KMS-11 (cell line): ENCODE results near the gene PRKD1.

Experiments used
- H2AFZ ChIP-seq: fragments of 200-600 bp; sonication (generic); 2 replicates; pipeline ENCODE4 v1.6.1; 2016; ENCODE audit warnings: antibody characterized with exemption, mixed run types, low read depth
- H3K27ac ChIP-seq: fragments of 200-600 bp; sonication (generic); 2 replicates; pipeline ENCODE4 v1.6.1; 2016; ENCODE audit warnings: mild to moderate bottlenecking, mixed run types
- H3K27me3 ChIP-seq: fragments of 200-600 bp; sonication (generic); 2 replicates; pipeline ENCODE4 v1.6.1; 2017; ENCODE audit warnings: mild to moderate bottlenecking, low read depth, mixed run types, moderate library complexity; ENCODE audit not compliant: insufficient read depth
- H3K36me3 ChIP-seq: fragments of 200-600 bp; sonication (generic); 2 replicates; pipeline ENCODE4 v1.6.1; 2017; ENCODE audit warnings: mild to moderate bottlenecking, mixed run types; ENCODE audit not compliant: insufficient read depth
- H3K4me1 ChIP-seq: fragments of 200-600 bp; sonication (generic); 2 replicates; pipeline ENCODE4 v1.6.1; 2016; ENCODE audit warnings: mild to moderate bottlenecking, low read depth, mixed run types; ENCODE audit not compliant: poor library complexity, severe bottlenecking
- H3K4me2 ChIP-seq: fragments of 200-600 bp; sonication (generic); 2 replicates; pipeline ENCODE4 v1.7.0; 2016; ENCODE audit warnings: mild to moderate bottlenecking, mixed run types
- H3K4me3 ChIP-seq: fragments of 200-600 bp; sonication (generic); IDR thresholded peaks from 2 replicates; pipeline ENCODE4 v1.6.1; 2017; ENCODE audit warnings: low read depth, low read length, mixed read lengths; ENCODE audit not compliant: insufficient read depth
- H3K79me2 ChIP-seq: fragments of 200-600 bp; sonication (generic); 2 replicates; pipeline ENCODE4 v1.6.1; 2016; ENCODE audit warnings: low read depth, mixed run types; ENCODE audit not compliant: insufficient read depth
- H3K9ac ChIP-seq: fragments of 200-600 bp; sonication (generic); 2 replicates; pipeline ENCODE4 v1.6.1; 2016; ENCODE audit warnings: mild to moderate bottlenecking, mixed run types
- H4K20me1 ChIP-seq: fragments of 200-600 bp; sonication (generic); 2 replicates; pipeline ENCODE4 v1.6.1; 2016; ENCODE audit warnings: mild to moderate bottlenecking, mixed run types; ENCODE audit not compliant: insufficient read depth
- CTCF ChIP-seq: fragments of 200-600 bp; sonication (generic); conservative IDR thresholded peaks from 2 replicates; pipeline ENCODE4 v1.6.1; 2017; ENCODE audit warnings: low read depth, mild to moderate bottlenecking, antibody characterized with exemption, low read length, moderate library complexity, mixed read lengths

The PRKD1 gene

GRCh38 chr14:29579838-29580237 is 347.8 kb downstream of the PRKD1 start:
- no peaks in the 10 kb centered on the region for H3K79me2 ChIP-seq
- TF ChIP-seq CTCF = no peak
- no peak overlapping the region for H3K9ac ChIP-seq
- H2AFZ ChIP-seq = no peak overlapping the region
- H3K27me3 ChIP-seq = no peaks in the 10 kb centered on the region
- no peaks in the 10 kb centered on the region for H4K20me1 ChIP-seq
- no peak overlapping the region for H3K4me2 ChIP-seq
- no peaks in the 10 kb centered on the region for H3K36me3 ChIP-seq
- H3K4me3 ChIP-seq = no peak overlapping the region
- H3K4me1 ChIP-seq = no peaks in the 10 kb centered on the region
- no peak overlapping the region for H3K27ac ChIP-seq

- H3K4me1 ChIP-seq = no peaks in the 10 kb centered on the region
- H4K20me1 ChIP-seq = no peaks in the 10 kb centered on the region
- no peaks in the 10 kb centered on the region for H3K79me2 ChIP-seq
- no peak overlapping the region for H3K27ac ChIP-seq
- no peaks in the 10 kb centered on the region for H3K36me3 ChIP-seq
- no peaks in the 10 kb centered on the region for H3K27me3 ChIP-seq
- TF ChIP-seq CTCF = no peak
- no peak overlapping the region for H3K4me3 ChIP-seq
- no peak overlapping the region for H3K9ac ChIP-seq
- H2AFZ ChIP-seq = no peak overlapping the region
- no peak overlapping the region for H3K4me2 ChIP-seq
Measured at GRCh38 chr14:29576927-29577326, 350.7 kb downstream of the PRKD1 start.

GRCh38 chr14:29569194-29569593 is 358.5 kb downstream of the PRKD1 start:
- H2AFZ ChIP-seq = no peak overlapping the region
- TF ChIP-seq CTCF = no peak
- no peaks in the 10 kb centered on the region for H3K4me1 ChIP-seq

GRCh38 chr14:29566194-29566593 is 361.5 kb downstream of the PRKD1 start:
- H3K79me2 ChIP-seq = no peaks in the 10 kb centered on the region
- no peak overlapping the region for H3K4me3 ChIP-seq
- no peak overlapping the region for H2AFZ ChIP-seq
- H3K4me2 ChIP-seq = no peak overlapping the region
- H4K20me1 ChIP-seq = no peaks in the 10 kb centered on the region
- H3K27me3 ChIP-seq = no peaks in the 10 kb centered on the region
- H3K36me3 ChIP-seq = no peaks in the 10 kb centered on the region
- H3K27ac ChIP-seq = no peak overlapping the region
- TF ChIP-seq CTCF = no peak
- H3K4me1 ChIP-seq = no peaks in the 10 kb centered on the region
- H3K9ac ChIP-seq = no peak overlapping the region

More at GRCh38 chr14:29569194-29569593, 358.5 kb downstream of the PRKD1 start:
- H3K4me2 ChIP-seq = no peak overlapping the region
- H3K27ac ChIP-seq = no peak overlapping the region
- no peaks in the 10 kb centered on the region for H4K20me1 ChIP-seq
- no peaks in the 10 kb centered on the region for H3K36me3 ChIP-seq
- H3K79me2 ChIP-seq = no peaks in the 10 kb centered on the region
- H3K27me3 ChIP-seq = no peaks in the 10 kb centered on the region
- no peak overlapping the region for H3K4me3 ChIP-seq
- H3K9ac ChIP-seq = no peak overlapping the region

GRCh38 chr14:29558516-29558915 is 369.1 kb downstream of the PRKD1 start:
- Histone ChIP-seq H3K9ac (no peak overlapping the region), H3K79me2 (no peaks in the 10 kb centered on the region), H3K27me3 (no peaks in the 10 kb centered on the region), H3K27ac (no peak overlapping the region), H2AFZ (no peak overlapping the region), H3K4me2 (no peak overlapping the region), H3K36me3 (no peaks in the 10 kb centered on the region), H3K4me3 (no peak overlapping the region), H3K4me1 (no peaks in the 10 kb centered on the region), H4K20me1 (no peaks in the 10 kb centered on the region)
- no peak for TF ChIP-seq CTCF
